SKM-1 treated with dmso at 0.1 percent for 144 hours (cell line): ENCODE measurements around the gene CYRIA.

Experiments used
- DNase-seq: peaks from one replicate; lab custom pipeline; 2025; ENCODE audit not compliant: unreplicated experiment; lab: John Stamatoyannopoulos, UW

The CYRIA gene

GRCh38 chr2:16665748-16666448 lies at the start of gene CYRIA:
TSS of gene CYRIA (minus strand) at chr2:16665834. CDS start at chr2:16588119, 77,715 bp downstream.
- DNase-seq, result no peak

- no peak for DNase-seq
Measured at GRCh38 chr2:16713011-16713423, 47.4 kb upstream of the CYRIA start.

- peak; percentile 96 for DNase-seq
Measured at GRCh38 chr2:16709769-16710168, 44.1 kb upstream of the CYRIA start.

- DNase-seq, result no peak
Measured at GRCh38 chr2:16708173-16708572, 42.5 kb upstream of the CYRIA start.

- no peak for DNase-seq
Measured at GRCh38 chr2:16707014-16707623, 41.5 kb upstream of the CYRIA start.

GRCh38 chr2:16700551-16701259 lies 35.1 kb upstream of the CYRIA start:
- no peak for DNase-seq

- no peak for DNase-seq
Measured at GRCh38 chr2:16693854-16694253, 28.2 kb upstream of the CYRIA start.

GRCh38 chr2:16691261-16691660 lies 25.6 kb upstream of the CYRIA start:
- DNase-seq, result no peak

- no peak for DNase-seq
Measured at GRCh38 chr2:16687955-16688354, 22.3 kb upstream of the CYRIA start.

- DNase-seq, result no peak
Measured at GRCh38 chr2:16687222-16687621, 21.6 kb upstream of the CYRIA start.

DNA sequence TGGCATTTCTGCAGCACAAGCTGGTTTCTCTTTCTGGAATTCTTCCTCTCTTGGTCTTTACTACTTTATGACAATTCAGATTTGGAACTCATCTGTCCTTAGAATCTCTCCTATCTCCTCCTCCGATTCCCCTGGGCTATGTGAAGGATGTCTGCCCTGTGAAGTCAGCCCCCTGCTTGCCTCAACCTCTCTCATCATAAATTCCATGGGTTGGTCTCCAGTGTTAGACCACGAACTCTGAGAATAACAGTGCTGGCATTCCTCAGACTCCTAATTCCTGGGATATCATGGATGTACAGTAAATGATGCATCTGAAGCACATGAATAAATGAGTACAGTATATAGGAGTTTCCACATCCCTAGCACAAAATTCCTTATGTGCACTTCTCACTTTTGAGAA lies 21.0 kb upstream of the CYRIA start:
- DNase-seq, result no peak

- DNase-seq, result no peak
Measured at GRCh38 chr2:16685340-16685715, 19.7 kb upstream of the CYRIA start.

DNA sequence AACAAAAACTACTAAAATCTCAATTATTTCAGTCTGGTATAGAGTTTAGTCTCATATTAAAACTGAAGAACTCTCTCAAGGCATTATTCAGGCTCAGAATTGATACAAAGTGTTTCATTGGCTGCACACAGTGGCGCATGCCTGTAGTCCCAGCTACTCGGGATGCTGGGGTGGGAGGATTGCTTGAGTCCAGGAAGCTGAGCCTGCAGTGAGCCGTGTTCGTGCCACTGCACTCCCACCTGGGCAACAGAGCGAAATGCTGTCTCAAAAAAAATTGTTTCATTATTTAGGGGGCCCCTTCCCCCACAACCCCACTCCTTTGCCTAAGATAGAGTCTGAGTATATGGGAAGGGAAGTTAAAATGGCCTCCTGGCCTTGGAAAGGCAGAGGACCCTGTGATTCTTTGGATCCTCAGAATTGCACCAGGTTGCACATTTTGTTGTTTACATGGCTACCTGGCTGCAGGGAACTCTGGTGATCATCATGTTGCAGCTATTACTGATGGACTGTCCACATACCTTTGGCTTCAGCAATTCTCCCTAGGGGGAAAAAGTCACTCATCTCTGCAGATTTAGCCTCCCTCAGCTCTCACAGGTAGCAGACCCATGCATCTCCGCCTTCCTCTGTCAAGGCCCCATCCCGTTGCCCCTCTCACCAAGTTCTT lies 19.2 kb upstream of the CYRIA start:
- no peak for DNase-seq

- DNase-seq, result no peak
Measured at GRCh38 chr2:16683576-16683975, 17.9 kb upstream of the CYRIA start.

DNA sequence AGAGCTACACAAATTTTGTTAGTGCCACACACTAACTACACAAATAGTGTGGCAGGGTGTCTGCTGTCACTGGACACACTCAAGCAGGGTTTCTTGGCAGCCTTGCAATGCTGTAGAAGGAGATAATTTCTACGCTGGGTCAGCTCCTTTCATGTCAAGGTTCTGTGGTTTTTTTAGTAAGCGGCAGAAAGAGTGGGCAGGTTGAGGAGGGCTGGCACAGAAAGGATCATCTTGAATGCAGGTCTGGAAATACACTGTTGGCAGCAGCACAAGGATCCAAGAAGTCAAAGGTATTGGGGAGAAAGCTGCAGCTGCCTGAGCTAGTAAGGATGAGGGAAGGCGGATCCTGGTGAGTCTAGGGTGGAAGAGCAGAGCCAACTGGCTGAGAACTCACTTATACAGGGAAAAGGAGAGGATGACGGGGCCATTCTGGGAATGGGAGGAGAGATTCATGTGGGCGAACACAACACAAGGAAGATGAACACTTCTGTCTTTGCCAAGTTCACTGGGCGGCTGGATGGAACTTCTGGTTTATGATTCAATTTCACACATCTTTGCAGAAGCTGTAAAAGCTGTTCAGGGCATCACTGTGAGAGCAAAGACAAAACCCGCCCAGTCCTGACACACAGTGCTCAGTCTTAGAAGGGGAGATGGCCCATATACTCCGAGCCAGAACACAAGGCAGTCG lies 16.9 kb upstream of the CYRIA start:
- DNase-seq, result no peak

GRCh38 chr2:16680781-16681180 lies 15.1 kb upstream of the CYRIA start:
- no peak for DNase-seq

DNA sequence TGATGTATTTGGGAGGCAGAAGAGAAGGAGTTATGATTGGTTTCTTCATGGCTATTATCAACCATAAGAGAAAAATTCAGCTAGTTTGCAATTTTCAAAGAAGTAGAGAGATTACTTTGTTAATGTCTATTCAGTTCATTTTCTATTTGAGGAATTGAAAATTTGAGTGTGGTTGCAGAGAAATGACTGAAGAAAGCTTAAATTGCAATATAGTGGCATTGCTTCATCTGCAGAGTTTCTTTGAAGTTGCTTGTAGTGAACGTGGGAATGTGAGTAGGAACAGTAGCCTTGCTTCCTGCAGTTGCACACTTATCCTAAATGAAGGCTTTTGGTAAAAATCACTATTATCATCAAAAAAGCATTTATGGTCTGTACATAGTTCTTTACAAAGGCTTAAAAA lies 14.7 kb upstream of the CYRIA start:
- no peak for DNase-seq

- DNase-seq, result no peak
Measured at GRCh38 chr2:16678964-16679363, 13.3 kb upstream of the CYRIA start.

- DNase-seq, result no peak
Measured at GRCh38 chr2:16677875-16678274, 12.2 kb upstream of the CYRIA start.

DNA sequence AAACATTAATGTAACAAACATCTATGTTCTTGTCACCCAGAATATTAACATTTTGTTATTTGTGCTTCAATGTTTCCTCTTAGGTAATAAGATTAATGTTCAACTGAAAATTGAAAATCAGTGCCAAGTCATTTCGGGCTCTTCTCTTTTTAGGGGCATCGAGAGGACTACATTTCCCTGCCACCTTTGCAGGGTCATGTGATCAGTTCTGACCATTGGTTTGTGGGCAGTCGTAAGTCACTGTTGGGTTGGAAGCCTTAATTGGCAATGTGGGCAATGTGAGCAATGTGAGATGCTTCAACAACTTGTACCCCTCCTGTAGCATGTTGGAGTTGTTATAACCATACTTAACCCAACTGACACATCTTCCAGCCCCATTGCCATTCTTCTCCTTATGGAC lies 10.1 kb upstream of the CYRIA start:
- no peak for DNase-seq

- DNase-seq, result no peak
Measured at GRCh38 chr2:16674154-16674553, 8.5 kb upstream of the CYRIA start.
